Activated CD4-positive, alpha-beta T cell treated with anti-CD3 and anti-CD28 coated beads, Interleukin-2, amount 10 ng/mL, durations not matched to agents 24 days and 14 days (primary cell): ENCODE results near the gene UNC119. TPM values are rescaled to one million over a fixed set of nuclear protein-coding genes. Genes with fewer than 3 reads are reported as not detected.
A peak's percentile ranks its signal among the peaks of the same experiment; 100 is the strongest.
"Not testable (repeated sequence)": the region's sequence is repeated elsewhere in the genome, so short reads cannot be mapped to it uniquely, and the experiment has no call there.

Source experiments
- DNase-seq: peaks from one replicate; pipeline ENCODE4 v3.0.0; 2022
- H3K27ac Mint-ChIP-seq: one replicate; pipeline ENCODE4 v1.8.0; 2022; ENCODE audit warnings: mild to moderate bottlenecking, mixed read lengths
- H3K27me3 Mint-ChIP-seq: one replicate; pipeline ENCODE4 v1.8.0; 2022; ENCODE audit warnings: mixed read lengths
- H3K36me3 Mint-ChIP-seq: one replicate; pipeline ENCODE4 v1.8.0; 2022; ENCODE audit warnings: low read depth, mild to moderate bottlenecking, mixed read lengths
- H3K4me1 Mint-ChIP-seq: one replicate; pipeline ENCODE4 v1.8.0; 2021; ENCODE audit warnings: mixed read lengths
- H3K4me3 Mint-ChIP-seq: one replicate; pipeline ENCODE4 v1.8.0; 2022; ENCODE audit warnings: mild to moderate bottlenecking, moderate library complexity, mixed read lengths
- H3K9me3 Mint-ChIP-seq: one replicate; pipeline ENCODE4 v1.8.0; 2021; ENCODE audit warnings: mixed read lengths
- intact Hi-C: fragments of 100-400 bp; cut with micrococcal nuclease; formaldehyde crosslinking; loops from one replicate; pipeline ENCODE4 v1.15.1; 2023
- total RNA-seq: library from RNA; stranded (reverse); gene quantifications from 2 replicates; pipeline ENCODE4 v1.2.3, GENCODE V29; 2022

Gene UNC119
- total RNA-seq, 1 donor from 2014 or later, result 59.8 TPM

DNA sequence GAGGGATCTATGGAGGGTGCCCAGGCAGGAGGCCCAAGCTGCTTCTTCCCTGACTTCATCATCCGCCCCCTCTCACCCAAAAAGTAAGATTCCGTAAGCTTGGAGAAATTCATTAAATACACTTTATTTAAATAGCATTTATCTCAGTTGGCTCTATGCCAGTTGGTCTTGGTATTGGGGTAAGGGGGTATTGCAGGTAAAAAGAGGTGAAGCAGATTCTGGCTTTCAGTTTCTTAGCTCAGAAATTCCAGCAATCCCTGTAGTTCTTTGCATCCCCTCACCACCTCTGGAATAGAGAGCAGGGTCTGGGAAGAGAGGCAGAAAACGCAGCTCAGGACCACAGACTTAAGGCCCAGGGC, 25.0 kb upstream of the UNC119 start:
- Mint-ChIP-seq H3K27me3 (no peaks in the 10 kb centered on the region), H3K9me3 (no peaks in the 10 kb centered on the region), H3K4me1 (peaks cover 51% of the 10 kb centered on the region), H3K27ac (peak overlapping the region; percentile 94), H3K36me3 (peaks cover 53% of the 10 kb centered on the region), H3K4me3 (peak overlapping the region; percentile 95)
- no peak for DNase-seq
- intact Hi-C loops, result no loop called here

DNA sequence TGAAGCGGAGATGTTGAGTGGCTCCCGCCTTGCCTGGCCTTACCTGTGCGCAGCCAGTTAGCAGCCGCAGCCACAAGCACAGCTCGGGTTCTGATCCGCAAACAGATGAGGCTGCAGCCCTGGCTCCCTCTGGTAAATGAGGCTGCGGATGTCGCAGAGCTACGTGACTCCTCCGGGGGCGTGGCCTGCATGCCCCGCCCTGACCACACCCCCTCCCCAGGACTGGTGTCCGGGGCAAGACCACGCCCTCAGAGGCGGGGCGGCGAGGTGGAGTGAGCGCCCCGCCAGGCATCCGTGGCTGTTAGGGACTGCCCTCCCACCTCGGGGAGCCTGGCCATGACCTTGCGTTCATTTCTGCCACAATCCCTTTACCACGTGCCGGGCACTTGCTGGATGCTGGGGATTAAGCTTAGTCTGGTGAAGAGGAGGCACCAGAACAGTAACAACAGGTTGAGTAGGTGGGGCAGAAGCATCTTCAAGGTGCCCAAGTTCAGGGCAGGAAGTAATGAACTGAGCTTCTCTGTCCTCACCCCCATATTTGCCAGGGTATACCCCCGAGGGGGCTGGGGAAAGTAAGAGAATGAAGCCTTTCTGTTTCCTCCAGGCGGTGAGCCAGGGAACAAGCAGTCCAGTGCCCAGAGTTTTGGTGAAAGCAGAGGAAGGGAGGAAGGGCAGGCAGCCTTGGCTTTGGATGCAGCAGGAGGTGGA, 24.5 kb upstream of the UNC119 start, which contains the start of gene ALDOC:
Gene ALDOC, minus strand, starts transcription at position 138 of the 708 bp plus-strand sequence. CDS start 1,363 bp downstream, outside the sequence.
- intact Hi-C loops, result no loop called here
- Mint-ChIP-seq H3K4me1 (peaks cover 56% of the 10 kb centered on the region), H3K4me3 (peak within 1 kb of the TSS; percentile 95), H3K9me3 (no peaks in the 10 kb centered on the region), H3K27ac (peak within 1 kb of the TSS; percentile 94), H3K36me3 (peaks cover 53% of the 10 kb centered on the region), H3K27me3 (no peaks in the 10 kb centered on the region)
- DNase-seq, result peak; percentile 100

DNA sequence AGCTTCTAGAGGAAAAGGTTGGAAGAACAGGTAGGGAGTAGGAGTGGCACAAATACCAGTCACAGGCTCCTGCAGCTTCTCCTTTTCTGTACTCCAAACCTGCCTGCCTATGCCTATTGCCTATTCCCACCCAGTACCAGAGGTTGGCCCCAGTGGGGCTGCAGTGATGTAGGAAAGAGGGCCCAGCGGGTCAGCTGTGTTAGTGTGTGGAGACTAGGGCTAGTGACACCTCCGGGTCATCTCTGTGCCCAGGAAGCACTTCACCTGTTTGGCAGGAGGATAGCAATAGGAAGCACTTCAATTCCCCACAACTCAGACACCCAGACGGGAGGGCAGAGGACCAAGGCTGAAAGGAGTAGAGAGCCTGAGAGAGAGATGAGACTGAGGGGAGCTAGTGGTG, 23.6 kb upstream of the UNC119 start:
- H3K9me3 Mint-ChIP-seq, intact Hi-C loops, H3K27me3 Mint-ChIP-seq: not testable (repeated sequence)
- Mint-ChIP-seq H3K4me1 (peaks cover 58% of the 10 kb centered on the region), H3K36me3 (peaks cover 53% of the 10 kb centered on the region), H3K27ac (peak overlapping the region; percentile 94), H3K4me3 (peak overlapping the region; percentile 95)
- peak; percentile 67 for DNase-seq

DNA sequence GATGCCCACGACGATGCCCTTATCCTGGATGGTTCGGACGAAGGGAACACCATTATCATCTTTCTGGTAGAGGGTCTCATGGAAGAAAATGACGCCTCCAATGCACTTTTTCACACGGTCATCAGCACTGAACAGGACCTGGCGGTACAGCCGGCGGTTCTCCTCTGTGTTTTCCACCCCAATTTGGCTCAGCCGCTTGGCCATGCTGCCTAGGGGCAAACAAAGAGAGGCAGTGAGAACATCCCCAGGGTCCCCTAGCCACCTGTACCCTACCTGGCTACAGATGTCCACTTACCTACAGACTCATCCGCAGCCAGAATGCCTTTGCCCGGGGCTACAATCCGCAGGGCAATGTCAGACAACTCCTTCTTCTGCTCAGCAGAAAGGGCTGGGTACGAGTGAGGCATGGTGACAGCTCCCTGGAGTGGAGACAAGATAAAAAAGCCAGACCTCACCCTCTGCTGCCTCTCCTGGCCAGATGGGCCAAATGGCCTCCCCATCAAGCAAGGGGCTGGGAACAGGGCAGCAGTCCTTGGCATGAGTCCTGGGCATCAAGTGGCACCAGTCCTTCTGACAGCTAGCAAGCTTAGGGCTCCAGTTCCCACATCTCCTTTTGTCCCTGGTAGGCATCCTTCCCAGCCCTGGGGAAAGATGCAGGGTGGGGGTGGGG, 22.8 kb upstream of the UNC119 start:
- intact Hi-C loops, result no loop called here
- Mint-ChIP-seq H3K36me3 (peaks cover 49% of the 10 kb centered on the region), H3K9me3 (no peaks in the 10 kb centered on the region), H3K4me3 (peak overlapping the region; percentile 95), H3K4me1 (peaks cover 54% of the 10 kb centered on the region), H3K27ac (no peak overlapping the region), H3K27me3 (no peaks in the 10 kb centered on the region)
- DNase-seq, result peak; percentile 65

DNA sequence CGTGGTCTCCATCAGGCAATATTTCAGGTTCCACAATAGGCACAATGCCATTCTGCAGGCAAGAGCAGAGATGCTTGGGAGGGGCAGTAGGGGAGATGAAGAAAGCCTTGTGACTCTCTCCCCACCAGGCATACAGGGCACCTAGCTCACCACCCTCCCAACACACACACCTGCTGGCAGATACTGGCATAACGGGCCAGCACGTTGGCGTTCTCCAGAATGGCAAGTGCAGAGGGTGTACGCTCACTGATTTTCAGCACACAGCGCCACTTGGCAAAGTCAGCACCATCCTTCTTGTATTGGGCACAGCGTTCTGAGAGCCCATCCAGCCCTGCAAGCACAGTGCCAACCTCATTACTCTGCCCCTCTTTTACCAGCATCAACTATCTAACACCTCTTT, 22.1 kb upstream of the UNC119 start:
- peaks cover 50% of the 10 kb centered on the region for H3K36me3 Mint-ChIP-seq
- H3K9me3 Mint-ChIP-seq, result no peaks in the 10 kb centered on the region
- no peaks in the 10 kb centered on the region for H3K27me3 Mint-ChIP-seq
- H3K27ac Mint-ChIP-seq, result no peak overlapping the region
- DNase-seq, result peak; percentile 70
- H3K4me3 Mint-ChIP-seq, result no peak overlapping the region
- intact Hi-C loops, result no loop called here
- peaks cover 53% of the 10 kb centered on the region for H3K4me1 Mint-ChIP-seq

DNA sequence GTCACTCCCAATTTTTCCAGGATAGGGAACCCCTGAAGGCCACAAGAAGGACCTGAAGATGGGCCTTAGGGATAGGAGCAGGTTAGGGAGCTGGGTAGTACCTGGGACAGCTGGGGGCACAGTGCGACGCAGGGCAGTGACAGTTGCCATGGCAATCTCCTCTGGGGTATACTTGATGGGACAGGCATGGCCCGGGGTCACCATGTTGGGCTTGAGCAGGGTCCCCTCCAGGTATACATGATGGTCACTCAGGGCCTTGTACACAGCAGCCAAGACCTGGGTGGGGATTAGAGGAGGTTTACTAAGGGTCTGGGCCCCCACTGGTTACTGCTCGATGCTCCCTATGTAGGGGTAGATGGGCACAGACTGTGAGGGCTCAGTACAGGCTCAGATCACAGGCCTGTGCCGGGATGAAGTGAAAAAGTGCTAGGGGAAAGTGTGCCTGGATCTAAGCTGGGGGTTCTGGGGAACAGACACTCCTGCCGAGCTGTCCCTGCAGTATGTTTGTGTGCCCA, 21.6 kb upstream of the UNC119 start:
- Mint-ChIP-seq H3K9me3 (no peaks in the 10 kb centered on the region), H3K27ac (no peak overlapping the region), H3K27me3 (no peaks in the 10 kb centered on the region), H3K4me1 (peaks cover 50% of the 10 kb centered on the region), H3K4me3 (no peak overlapping the region), H3K36me3 (peaks cover 47% of the 10 kb centered on the region)
- no peak for DNase-seq
- intact Hi-C loops, result no loop called here

DNA sequence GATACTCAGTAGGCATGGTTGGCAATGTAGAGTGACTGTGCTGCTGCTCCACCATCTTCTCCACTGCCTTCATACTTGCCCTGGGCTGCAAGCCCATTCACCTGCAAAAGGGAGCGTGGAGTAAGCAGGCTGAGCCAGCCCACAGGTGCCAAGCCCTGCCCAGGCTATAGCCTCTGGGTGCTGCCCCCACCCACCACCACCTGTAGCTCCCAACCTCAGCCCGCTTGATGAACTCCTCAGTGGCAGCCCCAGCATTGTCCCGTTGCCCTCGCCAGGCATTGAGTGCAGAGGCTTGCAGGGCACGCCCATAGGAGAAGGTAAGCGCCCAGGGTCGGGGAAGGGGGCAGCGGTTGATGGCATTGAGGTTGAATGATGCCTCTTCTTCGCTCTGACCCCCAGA, 21.1 kb upstream of the UNC119 start:
- intact Hi-C loops, result no loop called here
- Mint-ChIP-seq H3K27ac (no peak overlapping the region), H3K4me1 (peaks cover 49% of the 10 kb centered on the region), H3K4me3 (no peak overlapping the region), H3K27me3 (no peaks in the 10 kb centered on the region), H3K36me3 (peaks cover 46% of the 10 kb centered on the region), H3K9me3 (no peaks in the 10 kb centered on the region)
- DNase-seq, result no peak

DNA sequence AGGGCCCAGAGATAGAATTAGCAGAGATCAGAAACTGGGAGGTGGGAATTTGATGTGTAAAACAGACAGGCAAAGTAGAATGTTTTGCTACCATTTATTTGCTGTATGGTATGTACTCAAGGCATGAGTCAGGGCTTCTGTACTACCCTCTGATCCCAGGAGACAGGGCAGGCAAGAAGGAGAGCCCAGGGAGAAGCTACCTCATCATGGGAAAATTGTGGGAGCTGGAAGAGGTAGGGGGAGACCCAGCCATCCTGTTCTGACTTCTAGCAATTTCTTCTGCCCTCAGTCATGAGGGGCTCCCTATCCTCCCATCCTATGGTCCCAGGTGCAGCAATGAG, 20.6 kb upstream of the UNC119 start:
- H3K9me3 Mint-ChIP-seq, result no peaks in the 10 kb centered on the region
- peaks cover 51% of the 10 kb centered on the region for H3K4me1 Mint-ChIP-seq
- H3K27me3 Mint-ChIP-seq, result no peaks in the 10 kb centered on the region
- no peak for DNase-seq
- intact Hi-C loops, result no loop called here
- H3K36me3 Mint-ChIP-seq, result peaks cover 49% of the 10 kb centered on the region
- peak overlapping the region; percentile 23 for H3K27ac Mint-ChIP-seq
- no peak overlapping the region for H3K4me3 Mint-ChIP-seq

DNA sequence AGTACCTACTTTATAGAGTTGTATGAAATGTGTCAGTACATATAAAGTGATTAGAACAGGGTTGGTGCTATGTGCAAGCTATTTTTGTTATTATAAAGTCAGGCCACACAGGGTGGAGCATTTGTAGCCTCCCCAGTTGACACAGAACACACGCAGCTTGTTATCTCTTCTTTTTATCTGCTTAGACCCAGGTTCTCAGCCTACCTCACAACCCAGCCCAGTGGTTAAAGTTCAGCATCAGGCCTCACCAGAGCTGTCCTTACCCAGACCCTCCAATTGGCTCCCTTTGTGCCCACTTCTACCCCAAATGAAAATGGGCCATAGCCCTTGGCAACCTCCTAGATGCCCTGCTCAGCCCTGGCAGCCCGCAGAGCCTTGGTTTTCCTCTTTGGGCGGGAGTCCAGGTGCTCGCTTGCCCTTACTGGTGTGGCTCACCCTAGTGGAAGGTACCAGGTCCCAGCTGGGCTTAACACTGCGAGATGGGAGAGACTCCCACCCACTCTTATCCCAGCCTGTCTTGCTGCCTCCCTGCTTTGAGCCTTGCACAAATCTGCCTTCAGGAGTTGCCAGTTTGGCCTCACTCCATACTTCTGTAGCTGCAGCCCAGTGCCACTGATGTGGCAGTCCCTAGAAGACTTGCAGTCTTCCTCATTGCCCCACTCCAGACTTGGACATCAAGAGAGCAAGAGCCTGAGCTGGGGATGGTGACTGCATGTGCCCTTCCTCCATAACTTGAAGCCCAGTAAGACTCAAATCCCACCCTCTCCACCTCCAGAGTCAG, 20.0 kb upstream of the UNC119 start:
- intact Hi-C loops, result no loop called here

DNA sequence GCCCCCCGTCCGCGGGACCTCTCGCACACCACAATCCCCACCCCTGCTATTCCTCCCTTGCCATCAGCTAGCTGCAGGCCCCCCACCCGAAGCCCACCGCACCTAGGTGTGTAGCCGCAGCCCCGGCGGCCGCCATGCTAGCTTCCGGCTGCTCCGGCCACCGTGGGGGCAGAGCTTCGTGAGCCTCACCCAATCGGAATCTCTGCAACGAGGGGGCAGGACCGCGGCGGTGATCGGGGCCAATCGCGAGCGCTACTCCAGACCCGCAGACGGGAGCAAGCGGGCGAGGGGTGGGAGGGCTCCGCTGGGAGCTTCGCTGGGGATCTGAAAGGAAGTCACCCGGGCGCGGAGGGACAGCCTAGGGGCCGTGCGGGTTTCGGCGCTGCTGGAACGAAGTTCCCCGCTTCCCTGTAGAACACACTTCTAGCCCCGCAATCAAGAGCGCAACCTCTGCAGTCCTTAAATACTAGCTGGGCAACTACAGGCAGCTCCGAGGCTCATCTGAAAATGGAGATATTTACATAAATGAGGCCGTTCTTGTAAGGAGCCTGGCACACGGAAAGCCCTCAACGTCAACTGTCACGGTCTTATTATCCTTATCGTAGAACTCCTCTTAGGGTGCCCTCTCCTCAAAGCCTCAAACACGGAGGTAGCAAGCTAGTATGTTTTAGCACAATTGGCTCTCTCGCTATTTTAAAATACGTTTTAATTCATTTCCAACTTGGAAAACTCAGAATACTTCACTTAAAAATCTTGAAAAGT, 19.1 kb upstream of the UNC119 start, which contains the start of gene PIGS:
Gene PIGS, minus strand, starts transcription at position 164 of the 762 bp plus-strand sequence. Its CDS starts 28 bp downstream, at position 136.
- peak; percentile 98 for DNase-seq
- no peaks in the 10 kb centered on the region for H3K9me3 Mint-ChIP-seq
- peak within 1 kb of the TSS; percentile 94 for H3K27ac Mint-ChIP-seq
- intact Hi-C loops, result loop anchor here (1.0 kb wide), 2 partner anchors 19 to 28 kb away; partner anchors contain the start of genes SPAG5 and UNC119
- H3K4me1 Mint-ChIP-seq, result peaks cover 53% of the 10 kb centered on the region
- H3K4me3 Mint-ChIP-seq, result peak within 1 kb of the TSS; percentile 92
- H3K27me3 Mint-ChIP-seq, result no peaks in the 10 kb centered on the region
- peaks cover 53% of the 10 kb centered on the region for H3K36me3 Mint-ChIP-seq

More for the DNA sequence above, 20.0 kb upstream of the UNC119 start:
- Mint-ChIP-seq H3K36me3 (peaks cover 52% of the 10 kb centered on the region), H3K27ac (peak overlapping the region; percentile 66), H3K27me3 (no peaks in the 10 kb centered on the region), H3K4me3 (peak overlapping the region; percentile 92), H3K9me3 (no peaks in the 10 kb centered on the region), H3K4me1 (peaks cover 57% of the 10 kb centered on the region)
- DNase-seq, result peak; percentile 62

DNA sequence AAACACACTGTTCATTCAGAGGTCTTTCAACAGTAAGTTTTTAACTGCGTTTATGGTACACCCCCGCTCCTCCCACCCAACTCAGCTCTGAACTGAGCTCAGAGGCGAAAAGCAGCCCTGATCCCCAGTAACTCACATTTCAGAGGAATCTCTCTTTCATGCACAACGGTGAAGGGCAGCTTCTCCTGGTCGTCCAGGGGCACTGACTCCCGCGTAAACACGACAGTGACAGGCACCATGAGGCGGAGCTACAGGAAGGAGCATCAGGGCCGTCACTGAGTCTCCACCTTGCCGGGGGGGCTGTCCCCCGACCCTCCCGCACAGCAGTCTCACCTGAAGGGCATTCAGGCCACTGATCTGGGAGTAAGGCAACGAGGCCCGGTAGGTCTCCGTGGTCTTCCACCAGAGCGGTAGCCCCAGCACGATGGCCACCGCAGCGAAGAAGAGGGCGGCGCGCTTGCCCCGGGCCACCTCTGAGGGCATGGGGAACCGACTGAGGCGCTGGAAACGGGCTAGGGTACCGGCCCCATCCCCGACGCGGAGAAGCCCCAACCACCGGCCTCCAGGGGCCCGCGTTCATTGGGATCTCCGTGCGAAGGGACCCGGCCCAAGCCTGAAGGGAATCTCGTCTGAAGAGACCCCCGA, 18.4 kb upstream of the UNC119 start:
- peak overlapping the region; percentile 94 for H3K27ac Mint-ChIP-seq
- peaks cover 49% of the 10 kb centered on the region for H3K36me3 Mint-ChIP-seq
- no peaks in the 10 kb centered on the region for H3K27me3 Mint-ChIP-seq
- H3K4me1 Mint-ChIP-seq, result peaks cover 48% of the 10 kb centered on the region
- peak; percentile 88 for DNase-seq
- intact Hi-C loops, result loop anchor here (1.0 kb wide), 2 partner anchors 19 to 28 kb away; partner anchors contain the start of genes SPAG5 and UNC119
- peak overlapping the region; percentile 92 for H3K4me3 Mint-ChIP-seq
- no peaks in the 10 kb centered on the region for H3K9me3 Mint-ChIP-seq

DNA sequence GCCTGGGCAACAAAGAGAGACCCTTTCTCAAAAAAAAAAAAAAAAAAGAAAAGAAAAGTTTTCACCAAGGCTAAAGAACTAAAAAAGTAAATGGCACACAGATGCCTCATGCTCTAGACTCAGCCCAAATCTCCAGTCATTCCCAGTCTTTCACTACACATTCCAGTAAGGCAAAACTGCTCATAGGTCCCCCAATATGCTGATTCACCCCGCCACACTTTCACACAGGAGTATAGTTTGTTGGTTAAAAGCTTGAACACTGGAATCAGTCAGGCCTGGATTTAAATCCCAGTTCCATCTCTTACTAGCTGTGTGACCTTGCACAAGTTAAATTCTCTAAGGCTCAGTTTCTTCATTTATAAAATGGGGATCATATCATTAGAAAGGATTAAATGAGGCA, 17.0 kb upstream of the UNC119 start:
- Mint-ChIP-seq H3K4me3 (peak overlapping the region; percentile 92), H3K36me3 (peaks cover 41% of the 10 kb centered on the region), H3K9me3 (no peaks in the 10 kb centered on the region), H3K27me3 (no peaks in the 10 kb centered on the region), H3K27ac (peak overlapping the region; percentile 26), H3K4me1 (peaks cover 45% of the 10 kb centered on the region)
- intact Hi-C loops, result no loop called here
- no peak for DNase-seq

DNA sequence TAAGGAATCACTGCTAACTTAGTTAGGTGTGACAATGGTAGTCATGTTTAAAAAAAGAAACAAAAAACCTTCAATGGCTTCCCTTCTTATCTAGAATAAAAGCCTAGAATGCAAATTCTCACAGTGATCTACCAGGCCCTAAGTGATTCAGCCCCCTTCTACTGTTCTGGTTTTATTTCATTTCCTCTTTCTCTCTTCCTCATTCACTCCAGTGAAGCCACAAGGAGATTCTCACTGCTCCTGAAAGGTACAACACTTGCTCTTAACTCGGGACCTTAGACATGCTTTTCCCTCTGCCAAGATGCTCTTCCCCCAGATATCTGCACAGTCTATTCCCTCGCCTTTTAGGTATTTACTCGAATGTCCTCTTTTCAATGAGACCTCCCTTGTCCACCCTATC, 15.2 kb upstream of the UNC119 start:
- Mint-ChIP-seq H3K27me3 (no peaks in the 10 kb centered on the region), H3K27ac (peak overlapping the region; percentile 49), H3K4me1 (peaks cover 34% of the 10 kb centered on the region), H3K9me3 (no peaks in the 10 kb centered on the region), H3K4me3 (peak overlapping the region; percentile 16), H3K36me3 (peaks cover 39% of the 10 kb centered on the region)
- intact Hi-C loops, result no loop called here
- DNase-seq, result no peak
